GM12872 (cell line): Measurements from ENCODE around the gene TMEM9.

ENCODE experiments used
- TF ChIP-seq, protein P1 (sequence below): IDR thresholded peaks from 3 replicates; pipeline ENCODE4 v1.5.1; 2011; ENCODE audit warnings: low read depth, mild to moderate bottlenecking, low read length, moderate library complexity; ENCODE audit not compliant: insufficient read depth

Gene TMEM9

DNA sequence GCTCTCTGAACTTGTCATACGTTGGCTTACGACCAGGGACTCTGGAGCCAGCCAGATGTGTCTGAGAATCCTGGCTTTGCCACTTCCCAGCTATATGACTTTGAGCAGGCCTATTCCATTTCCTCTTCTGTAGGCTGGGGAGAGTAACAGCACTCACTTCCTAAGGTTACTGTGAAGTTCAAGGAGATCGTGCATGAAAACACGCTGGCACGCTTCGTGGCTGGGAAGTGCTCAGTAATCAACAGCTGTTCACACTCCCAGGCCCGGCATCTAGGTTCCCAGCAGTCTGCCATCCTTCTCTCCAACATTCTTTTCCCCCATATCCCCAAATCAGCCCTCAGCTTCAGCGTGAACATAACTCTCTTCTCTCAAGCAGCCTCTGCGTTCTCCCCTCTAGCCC lies 29.3 kb downstream of the TMEM9 start:
- TF ChIP-seq, protein P1, sequence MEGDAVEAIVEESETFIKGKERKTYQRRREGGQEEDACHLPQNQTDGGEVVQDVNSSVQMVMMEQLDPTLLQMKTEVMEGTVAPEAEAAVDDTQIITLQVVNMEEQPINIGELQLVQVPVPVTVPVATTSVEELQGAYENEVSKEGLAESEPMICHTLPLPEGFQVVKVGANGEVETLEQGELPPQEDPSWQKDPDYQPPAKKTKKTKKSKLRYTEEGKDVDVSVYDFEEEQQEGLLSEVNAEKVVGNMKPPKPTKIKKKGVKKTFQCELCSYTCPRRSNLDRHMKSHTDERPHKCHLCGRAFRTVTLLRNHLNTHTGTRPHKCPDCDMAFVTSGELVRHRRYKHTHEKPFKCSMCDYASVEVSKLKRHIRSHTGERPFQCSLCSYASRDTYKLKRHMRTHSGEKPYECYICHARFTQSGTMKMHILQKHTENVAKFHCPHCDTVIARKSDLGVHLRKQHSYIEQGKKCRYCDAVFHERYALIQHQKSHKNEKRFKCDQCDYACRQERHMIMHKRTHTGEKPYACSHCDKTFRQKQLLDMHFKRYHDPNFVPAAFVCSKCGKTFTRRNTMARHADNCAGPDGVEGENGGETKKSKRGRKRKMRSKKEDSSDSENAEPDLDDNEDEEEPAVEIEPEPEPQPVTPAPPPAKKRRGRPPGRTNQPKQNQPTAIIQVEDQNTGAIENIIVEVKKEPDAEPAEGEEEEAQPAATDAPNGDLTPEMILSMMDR: no peak

DNA sequence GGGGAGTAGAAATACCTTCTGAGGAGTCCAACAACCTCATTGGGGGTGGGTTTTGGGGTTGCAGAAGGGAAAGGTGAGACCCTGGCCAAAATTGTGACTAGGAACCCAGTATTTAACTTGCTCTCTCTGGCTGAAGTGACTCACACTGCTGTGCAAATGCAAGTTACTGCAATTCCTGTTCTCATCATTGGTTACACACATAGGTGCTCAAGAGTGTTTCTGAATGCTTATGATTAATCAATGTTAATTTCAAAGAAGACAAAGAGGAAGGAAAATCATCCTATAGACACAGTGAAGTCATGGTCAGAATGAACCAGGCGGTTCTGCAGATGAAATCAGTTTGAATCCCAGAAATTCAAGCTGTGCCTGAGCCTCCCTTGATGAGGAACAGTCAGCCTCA lies 30.4 kb downstream of the TMEM9 start:
- TF ChIP-seq, protein P1: no peak

DNA sequence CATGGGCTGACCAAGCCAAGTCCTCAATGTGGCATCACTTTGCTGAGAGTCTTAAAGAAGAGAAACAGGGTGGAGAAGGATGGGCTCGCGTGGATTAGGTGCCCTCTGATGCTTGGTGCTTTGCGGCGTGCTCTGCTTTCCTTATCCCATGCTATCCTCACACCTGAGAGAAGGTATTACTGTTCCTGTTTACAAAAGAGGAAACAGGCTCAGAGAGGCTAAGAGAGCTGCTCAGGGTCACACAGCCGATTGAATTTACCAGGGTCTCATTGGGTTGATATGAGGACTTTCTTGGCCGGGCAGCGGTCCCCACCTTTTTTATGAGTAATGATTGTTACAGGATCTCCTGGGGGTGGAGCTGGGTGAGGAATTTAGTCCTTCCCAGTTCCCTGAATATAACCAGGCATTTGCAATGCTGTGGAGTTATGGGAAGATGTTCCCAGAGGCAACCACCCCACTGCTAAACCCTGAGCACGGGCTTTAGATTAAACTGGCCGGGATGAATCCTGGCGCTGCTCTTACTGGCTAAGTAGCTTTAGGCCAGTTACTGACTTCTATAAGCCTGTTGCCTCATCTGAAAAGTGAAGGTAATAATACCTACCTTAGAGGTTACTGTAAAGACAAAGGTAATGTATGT lies 31.8 kb downstream of the TMEM9 start:
- TF ChIP-seq, protein P1: no peak

DNA sequence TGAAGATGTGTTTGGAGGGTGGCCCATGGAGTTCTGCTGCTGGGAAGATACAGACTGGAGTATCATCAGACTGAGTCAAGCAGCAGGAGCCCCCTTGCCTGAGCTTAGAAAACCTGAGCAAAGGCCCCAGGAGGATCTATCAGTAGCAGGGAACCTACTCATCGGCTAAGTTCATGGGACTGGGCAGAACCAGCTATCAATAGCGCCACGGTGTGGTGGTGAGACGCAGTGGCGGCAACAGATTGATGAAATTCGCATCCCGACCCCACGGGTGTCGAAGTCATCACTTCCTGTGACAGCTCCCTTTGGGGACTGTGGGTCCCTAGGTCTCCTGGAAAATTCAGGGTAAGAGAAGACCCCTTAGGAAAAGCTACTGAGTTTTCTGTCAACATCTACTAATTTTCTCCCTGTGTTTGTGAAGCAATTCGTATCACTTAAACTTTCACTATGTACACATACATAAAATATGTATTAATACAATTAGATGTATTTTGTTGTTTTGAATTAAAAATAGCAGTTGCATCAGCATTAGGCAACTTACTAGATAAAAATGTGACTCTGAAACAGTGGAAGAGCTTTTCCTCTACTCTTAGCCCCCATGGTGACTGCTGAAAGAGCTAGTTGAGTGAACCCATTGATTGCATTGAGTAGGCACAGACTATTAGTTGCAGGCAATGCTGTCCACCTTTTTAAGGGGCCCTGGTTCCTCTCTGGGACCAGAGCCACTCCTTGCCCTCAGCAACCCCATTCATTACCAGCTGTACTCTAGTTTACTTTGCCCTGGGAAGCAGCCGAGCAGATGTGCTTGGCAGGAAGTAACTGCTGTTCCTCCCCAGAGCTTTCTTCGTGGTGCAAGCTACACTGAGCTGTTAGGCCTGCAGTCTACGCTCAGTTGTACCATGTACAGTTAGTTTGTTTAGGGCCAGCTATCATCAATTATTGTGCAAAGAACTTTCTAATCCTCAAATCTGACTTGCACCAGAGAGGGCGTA lies 34.8 kb downstream of the TMEM9 start:
- TF ChIP-seq, protein P1: peak; percentile 82

DNA sequence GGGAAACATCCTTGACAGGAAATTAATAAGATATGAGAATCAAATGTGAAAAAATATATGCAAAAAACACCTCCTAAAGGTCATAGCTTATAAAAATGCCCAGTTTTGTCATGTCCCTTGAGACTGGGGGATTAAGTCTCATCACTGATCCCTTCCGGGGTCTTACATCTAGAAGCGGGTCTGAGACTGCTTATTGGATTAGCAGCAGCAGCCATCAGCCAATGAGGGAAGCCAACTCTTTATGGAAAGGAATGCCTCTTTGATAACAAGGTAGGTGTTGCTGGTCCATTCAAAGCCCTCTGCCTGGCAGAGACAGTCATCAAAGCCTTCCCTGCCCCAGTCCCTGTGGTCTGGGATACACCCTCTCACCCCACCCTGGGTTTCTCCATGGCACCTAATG lies 38.2 kb downstream of the TMEM9 start:
- TF ChIP-seq, protein P1: no peak

DNA sequence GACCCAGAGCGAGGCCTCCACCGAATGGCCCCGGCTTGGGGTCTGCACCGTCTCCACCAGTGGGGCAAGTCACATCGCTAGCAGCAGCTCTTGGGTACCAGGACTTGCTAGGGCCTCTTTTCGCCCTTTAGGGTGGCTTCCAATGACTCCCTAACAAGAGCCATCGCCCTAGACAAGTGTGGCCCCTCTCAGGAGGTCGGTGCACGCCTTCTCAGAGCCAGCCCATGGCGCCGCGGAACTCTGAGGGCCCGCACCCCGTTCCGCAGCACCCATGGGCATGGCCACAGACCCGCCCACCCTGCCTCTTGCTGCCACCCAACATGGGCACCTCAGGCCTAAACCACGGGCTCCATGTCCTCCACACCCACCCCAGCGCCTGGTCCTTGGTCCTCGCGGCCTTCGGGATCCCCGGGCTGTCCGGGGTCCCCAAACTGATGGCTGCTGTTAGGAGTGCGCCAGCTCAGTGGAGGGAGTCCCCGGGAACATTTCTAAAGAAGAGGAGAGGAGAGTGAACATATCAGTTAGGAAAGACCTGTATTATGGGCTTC lies 38.8 kb downstream of the TMEM9 start:
- TF ChIP-seq, protein P1: no peak
